ENCODE data around the gene CELA1. TPM values are rescaled to one million over a fixed set of nuclear protein-coding genes. Genes with fewer than 3 reads are reported as not detected.
A peak's percentile ranks its signal among the peaks of the same experiment; 100 is the strongest.

The CELA1 gene
- total RNA-seq: not detected

- H3K9me3 ChIP-seq: no peaks in the 10 kb centered on the region
- in situ Hi-C loops (cut with MboI; ENCODE audit: low pct_ligation_motif_present in 1 of 4, low pct_unique_long_range_greater_than_20kb in 1 of 4, low sequenced_read_pairs in 3 of 4): loop anchor here in 2 of 4 donors (25.0 kb wide), 1 partner anchor 284 kb away; no protein-coding TSS in a partner anchor
- TF ChIP-seq CTCF (IDR thresholded peaks at IDR 0.05): no peak
- no peak for TF ChIP-seq POLR2AphosphoS5 (IDR thresholded peaks at IDR 0.05)
- no peak for TF ChIP-seq POLR2A (IDR thresholded peaks at IDR 0.05)
- TF ChIP-seq EP300 (IDR thresholded peaks at IDR 0.05; ENCODE audit: low read depth): no peak
- H3K4me1 ChIP-seq: peaks cover 0 to under 1% (median 0%) of the 10 kb centered on the region in 4 donors
- no peak for DNase-seq
- 40 to 93% methylated on average over 1 to 3 of the region's 3 CpGs for WGBS, 2 donors (ENCODE audit: low coverage in 1 of 2)
- H3K4me3 ChIP-seq: no peak within 1 kb of the TSS
- no peak within 1 kb of the TSS for H3K27ac ChIP-seq
- H3K27me3 ChIP-seq: no peaks in the 10 kb centered on the region
- no peaks in the 10 kb centered on the region for H3K36me3 ChIP-seq
- intact Hi-C loops (cut with DNase I; ENCODE audit: low total_unique reads): no loop called here
These were observed at the start of gene CELA1 for GRCh38 chr12:51346581-51346980. CELA1 (minus strand) TSS chr12:51346679; CDS start chr12:51346638, 41 bp downstream.

- intact Hi-C loops (cut with DNase I; ENCODE audit: low total_unique reads): no loop called here
These were observed 49.1 kb upstream of the CELA1 start for GRCh38 chr12:51395283-51396230.

GRCh38 chr12:51393676-51394545 is 47.4 kb upstream of the CELA1 start:
- Histone ChIP-seq H3K36me3 (no peaks in the 10 kb centered on the region), H3K4me1 (peaks cover 0 to 50% (median 30%) of the 10 kb centered on the region in 4 donors), H3K4me3 (no peak overlapping the region), H3K9me3 (no peaks in the 10 kb centered on the region), H3K27me3 (peaks cover 7% of the 10 kb centered on the region), H3K27ac (peak overlapping the region in 3 of 4 donors; percentile 22 to 33 (median 27))
- WGBS, 2 donors (ENCODE audit: low coverage in 1 of 2): 80 to 85% methylated on average over 3 to 14 of the region's 14 CpGs
- in situ Hi-C loops (cut with MboI; ENCODE audit: low pct_ligation_motif_present in 1 of 4, low pct_unique_long_range_greater_than_20kb in 1 of 4, low sequenced_read_pairs in 3 of 4): no loop called here
- intact Hi-C loops (cut with DNase I; ENCODE audit: low total_unique reads): no loop called here
- DNase-seq: peak; percentile 28
- TF ChIP-seq CTCF (IDR thresholded peaks at IDR 0.05) (no peak), EP300 (IDR thresholded peaks at IDR 0.05; ENCODE audit: low read depth) (no peak), POLR2A (IDR thresholded peaks at IDR 0.05) (no peak), POLR2AphosphoS5 (IDR thresholded peaks at IDR 0.05) (no peak)

More at GRCh38 chr12:51395283-51396230, 49.1 kb upstream of the CELA1 start:
- Histone ChIP-seq H3K9me3 (no peaks in the 10 kb centered on the region), H3K27ac (no peak overlapping the region), H3K4me1 (peaks cover 0 to 53% (median 23%) of the 10 kb centered on the region in 4 donors), H3K27me3 (peaks cover 10% of the 10 kb centered on the region), H3K4me3 (no peak overlapping the region), H3K36me3 (no peaks in the 10 kb centered on the region)
- WGBS, 2 donors (ENCODE audit: low coverage in 1 of 2): 53 to 58% methylated on average over 5 to 8 of the region's 8 CpGs
- TF ChIP-seq EP300 (IDR thresholded peaks at IDR 0.05; ENCODE audit: low read depth) (no peak), POLR2A (IDR thresholded peaks at IDR 0.05) (no peak), CTCF (IDR thresholded peaks at IDR 0.05) (no peak), POLR2AphosphoS5 (IDR thresholded peaks at IDR 0.05) (no peak)
- DNase-seq: no peak
- in situ Hi-C loops (cut with MboI; ENCODE audit: low pct_ligation_motif_present in 1 of 4, low pct_unique_long_range_greater_than_20kb in 1 of 4, low sequenced_read_pairs in 3 of 4): no loop called here

Measured in transverse colon (tissue), 4 donors.